Skeletal muscle satellite cell (primary cell): ENCODE results near the gene QPCT.

Experiments used
- H3K27me3 ChIP-seq: 2 replicates; pipeline ENCODE4 v1.7.0; 2013; ENCODE audit warnings: low read length; ENCODE audit not compliant: control insufficient read depth, insufficient read depth
- H3K36me3 ChIP-seq: 2 replicates; pipeline ENCODE4 v1.7.0; 2013; ENCODE audit warnings: mild to moderate bottlenecking, control low read depth, low read length; ENCODE audit not compliant: insufficient read depth
- H3K4me1 ChIP-seq: 2 replicates; pipeline ENCODE4 v1.7.0; 2013; ENCODE audit warnings: low read length; ENCODE audit not compliant: control insufficient read depth, insufficient read depth
- H3K4me2 ChIP-seq: 2 replicates; pipeline ENCODE4 v1.7.0; 2013; ENCODE audit warnings: mild to moderate bottlenecking, low read length
- H3K4me3 ChIP-seq: 2 replicates; pipeline ENCODE4 v1.7.0; 2013; ENCODE audit warnings: low read length
- H3K9ac ChIP-seq: 2 replicates; pipeline ENCODE4 v1.7.0; 2013; ENCODE audit warnings: mild to moderate bottlenecking, low read depth, low read length, moderate library complexity
- H3K9me3 ChIP-seq: replicated peaks from 2 replicates; pipeline ENCODE4 v1.7.0; 2013; ENCODE audit warnings: mild to moderate bottlenecking, control low read depth, low read length

Gene QPCT

GRCh38 chr2:37316181-37316580, 28.2 kb upstream of the QPCT start:
- H3K4me2 ChIP-seq: no peak overlapping the region
- H3K4me3 ChIP-seq: no peak overlapping the region
- H3K27me3 ChIP-seq: no peaks in the 10 kb centered on the region
- no peaks in the 10 kb centered on the region for H3K9me3 ChIP-seq
- H3K9ac ChIP-seq: no peak overlapping the region
- peaks cover 9% of the 10 kb centered on the region for H3K4me1 ChIP-seq
- H3K36me3 ChIP-seq: peaks cover 7% of the 10 kb centered on the region

GRCh38 chr2:37317746-37318145, 26.7 kb upstream of the QPCT start:
- no peak overlapping the region for H3K9ac ChIP-seq

GRCh38 chr2:37318401-37318800, 26.0 kb upstream of the QPCT start:
- H3K4me3 ChIP-seq: no peak overlapping the region
- H3K9ac ChIP-seq: no peak overlapping the region
- no peaks in the 10 kb centered on the region for H3K9me3 ChIP-seq
- H3K4me1 ChIP-seq: peaks cover 20% of the 10 kb centered on the region
- peak overlapping the region; percentile 12 for H3K4me2 ChIP-seq
- no peaks in the 10 kb centered on the region for H3K27me3 ChIP-seq
- peaks cover 7% of the 10 kb centered on the region for H3K36me3 ChIP-seq

More at GRCh38 chr2:37317746-37318145, 26.7 kb upstream of the QPCT start:
- no peak overlapping the region for H3K4me2 ChIP-seq
- no peak overlapping the region for H3K4me3 ChIP-seq
- H3K4me1 ChIP-seq: peaks cover 15% of the 10 kb centered on the region
- H3K36me3 ChIP-seq: peaks cover 7% of the 10 kb centered on the region
- no peaks in the 10 kb centered on the region for H3K27me3 ChIP-seq
- H3K9me3 ChIP-seq: no peaks in the 10 kb centered on the region

- H3K9me3 ChIP-seq: no peaks in the 10 kb centered on the region
- H3K4me2 ChIP-seq: no peak overlapping the region
- H3K36me3 ChIP-seq: peaks cover 7% of the 10 kb centered on the region
- H3K4me1 ChIP-seq: peaks cover 22% of the 10 kb centered on the region
- H3K9ac ChIP-seq: no peak overlapping the region
- H3K27me3 ChIP-seq: no peaks in the 10 kb centered on the region
- no peak overlapping the region for H3K4me3 ChIP-seq
Measured at GRCh38 chr2:37319754-37320609, 24.4 kb upstream of the QPCT start.

GRCh38 chr2:37321029-37321682, 23.3 kb upstream of the QPCT start:
- no peaks in the 10 kb centered on the region for H3K27me3 ChIP-seq
- H3K4me2 ChIP-seq: no peak overlapping the region
- H3K4me1 ChIP-seq: peaks cover 27% of the 10 kb centered on the region
- H3K4me3 ChIP-seq: no peak overlapping the region
- H3K9me3 ChIP-seq: no peaks in the 10 kb centered on the region
- H3K9ac ChIP-seq: no peak overlapping the region
- peaks cover 5% of the 10 kb centered on the region for H3K36me3 ChIP-seq

- Histone ChIP-seq H3K9ac (no peak overlapping the region), H3K4me3 (peak overlapping the region; percentile 87)
Measured at GRCh38 chr2:37322368-37322767, 22.1 kb upstream of the QPCT start.

GRCh38 chr2:37323176-37323780, 21.2 kb upstream of the QPCT start:
- Histone ChIP-seq H3K9me3 (no peaks in the 10 kb centered on the region), H3K4me2 (peak overlapping the region; percentile 80), H3K4me1 (peaks cover 25% of the 10 kb centered on the region), H3K4me3 (peak overlapping the region; percentile 87), H3K9ac (peak overlapping the region; percentile 83), H3K36me3 (no peaks in the 10 kb centered on the region), H3K27me3 (no peaks in the 10 kb centered on the region)

More at GRCh38 chr2:37322368-37322767, 22.1 kb upstream of the QPCT start:
- H3K9me3 ChIP-seq: no peaks in the 10 kb centered on the region
- no peaks in the 10 kb centered on the region for H3K27me3 ChIP-seq
- H3K36me3 ChIP-seq: peaks cover 4% of the 10 kb centered on the region
- peaks cover 27% of the 10 kb centered on the region for H3K4me1 ChIP-seq
- H3K4me2 ChIP-seq: peak overlapping the region; percentile 80

GRCh38 chr2:37323781-37324535, 20.5 kb upstream of the QPCT start:
- Histone ChIP-seq H3K36me3 (no peaks in the 10 kb centered on the region), H3K9ac (peak overlapping the region; percentile 83), H3K9me3 (no peaks in the 10 kb centered on the region), H3K27me3 (no peaks in the 10 kb centered on the region), H3K4me2 (peak overlapping the region; percentile 80), H3K4me3 (peak overlapping the region; percentile 87), H3K4me1 (peaks cover 18% of the 10 kb centered on the region)

DNA sequence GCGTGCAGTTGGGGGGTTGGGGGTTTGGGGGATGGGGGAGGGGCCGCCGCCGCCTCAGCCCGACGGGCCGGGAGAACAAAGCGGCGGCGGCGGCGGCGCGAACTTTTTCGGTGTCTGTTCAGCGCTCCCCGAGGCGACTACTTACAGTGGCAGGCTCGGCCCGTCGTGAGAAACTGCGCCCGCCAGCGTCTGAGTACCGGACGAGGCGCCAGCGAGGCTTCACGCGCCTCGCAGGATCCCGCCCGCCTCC, 20.0 kb upstream of the QPCT start:
- Histone ChIP-seq H3K9me3 (no peaks in the 10 kb centered on the region), H3K4me2 (peak overlapping the region; percentile 95), H3K27me3 (no peaks in the 10 kb centered on the region), H3K4me1 (peaks cover 18% of the 10 kb centered on the region), H3K36me3 (no peaks in the 10 kb centered on the region), H3K9ac (peak overlapping the region; percentile 83), H3K4me3 (peak overlapping the region; percentile 87)

DNA sequence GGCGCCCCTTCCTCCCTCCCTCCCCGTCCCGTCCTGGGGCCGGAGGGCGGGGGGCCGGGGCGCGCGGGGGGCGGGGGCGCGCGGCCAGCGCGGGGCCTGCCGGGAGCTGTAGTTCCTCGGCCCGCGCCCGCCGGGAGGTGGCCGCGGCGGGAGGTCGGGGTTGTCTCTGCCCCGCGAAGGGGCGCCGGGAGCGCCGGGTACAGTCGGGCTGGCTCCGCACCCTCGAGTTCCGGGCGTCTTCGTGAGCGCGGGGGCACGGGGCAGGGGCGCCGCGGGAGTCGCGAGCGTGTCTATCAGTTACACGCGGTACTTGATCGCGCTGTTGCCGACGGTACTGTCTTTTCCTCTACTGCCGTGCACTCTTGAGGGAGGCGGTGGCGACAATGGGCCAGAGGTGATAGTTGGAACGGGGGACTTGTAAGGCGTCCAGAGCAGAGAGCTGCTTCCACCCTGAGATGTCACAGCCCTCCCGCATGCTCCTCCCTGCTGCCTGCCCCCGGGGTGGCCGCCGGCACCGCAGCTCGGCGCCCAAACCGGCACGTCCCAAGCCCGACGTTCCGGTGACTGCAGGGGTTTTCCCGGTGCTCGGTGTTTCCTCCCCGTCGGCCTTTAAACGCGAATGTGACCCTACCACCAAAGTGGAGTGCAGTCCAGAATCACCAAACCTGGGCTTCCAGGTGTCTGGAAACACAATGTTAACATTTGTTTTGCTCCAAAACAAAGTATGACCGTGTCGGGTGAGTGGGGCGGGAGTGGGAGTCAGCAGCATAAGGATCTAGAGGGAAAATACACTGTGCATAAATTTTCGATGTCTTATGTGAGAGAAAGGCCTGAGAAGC, 19.4 kb upstream of the QPCT start, which contains the start of gene PRKD3:
Gene PRKD3, minus strand, starts transcription at position 48 of the 839 bp plus-strand sequence. CDS start 8,309 bp downstream, outside the sequence.
- no peaks in the 10 kb centered on the region for H3K36me3 ChIP-seq
- peak within 1 kb of the TSS; percentile 95 for H3K4me2 ChIP-seq
- no peaks in the 10 kb centered on the region for H3K9me3 ChIP-seq

More for the DNA sequence above, 19.4 kb upstream of the QPCT start, which contains the start of gene PRKD3:
- Histone ChIP-seq H3K9ac (peak within 1 kb of the TSS; percentile 83), H3K27me3 (no peaks in the 10 kb centered on the region), H3K4me1 (peaks cover 18% of the 10 kb centered on the region), H3K4me3 (peak within 1 kb of the TSS; percentile 87)
